ENCODE results near the gene EVI5.
"Not testable (repeated sequence)": the region's sequence is repeated elsewhere in the genome, so short reads cannot be mapped to it uniquely, and the experiment has no call there.

EVI5 gene

GRCh38 chr1:92690212-92690906 lies 94.5 kb downstream of the EVI5 start:
- DNase-seq (ENCODE audit: low spot score) = no peak

- DNase-seq (ENCODE audit: low spot score) = no peak
Observed at GRCh38 chr1:92679980-92680379, 104.9 kb downstream of the EVI5 start.

DNA sequence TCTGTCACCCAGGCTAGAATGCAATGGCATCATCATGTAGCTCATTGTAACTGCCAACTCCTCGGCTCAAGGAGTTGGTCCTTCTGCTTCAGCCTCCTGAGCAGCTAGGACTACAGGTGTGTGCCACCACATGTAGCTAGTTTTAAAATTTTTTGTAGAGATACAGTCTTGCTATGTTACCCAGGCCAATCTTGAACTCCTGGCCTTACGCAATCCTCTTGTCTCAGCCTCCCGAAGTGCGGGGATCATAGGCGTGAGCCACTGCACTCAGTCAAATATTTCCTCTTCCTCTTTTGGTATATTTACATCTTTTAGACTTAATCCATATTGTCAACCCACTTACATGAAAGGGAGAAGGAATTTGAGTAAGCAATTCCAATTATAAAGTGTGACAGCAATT lies 121.1 kb downstream of the EVI5 start:
- no peak for DNase-seq (ENCODE audit: low spot score)

- DNase-seq (ENCODE audit: low spot score) = no peak
Observed at GRCh38 chr1:92662048-92662447, 122.9 kb downstream of the EVI5 start.

DNA sequence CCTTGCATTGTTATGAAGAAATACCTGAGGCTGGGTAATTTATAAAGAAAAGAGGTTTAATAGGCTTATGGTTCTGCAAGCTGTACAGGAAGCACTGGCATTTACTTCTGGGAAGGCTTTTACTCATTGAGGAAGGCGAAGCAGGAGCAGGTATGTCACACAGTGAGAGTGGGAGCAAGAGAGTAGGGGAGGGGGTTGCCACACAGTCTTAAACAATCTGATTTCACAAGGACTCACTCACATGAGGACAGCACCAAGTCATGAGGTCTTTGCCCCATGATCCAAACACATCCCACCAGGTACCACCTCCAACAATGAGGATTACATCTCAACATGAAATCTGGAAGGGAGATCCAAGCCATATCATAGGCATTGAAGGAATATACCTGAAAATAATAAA lies 127.2 kb downstream of the EVI5 start:
- no peak for DNase-seq (ENCODE audit: low spot score)

GRCh38 chr1:92655197-92655801 lies 129.6 kb downstream of the EVI5 start:
- DNase-seq (ENCODE audit: low spot score) = no peak

DNA sequence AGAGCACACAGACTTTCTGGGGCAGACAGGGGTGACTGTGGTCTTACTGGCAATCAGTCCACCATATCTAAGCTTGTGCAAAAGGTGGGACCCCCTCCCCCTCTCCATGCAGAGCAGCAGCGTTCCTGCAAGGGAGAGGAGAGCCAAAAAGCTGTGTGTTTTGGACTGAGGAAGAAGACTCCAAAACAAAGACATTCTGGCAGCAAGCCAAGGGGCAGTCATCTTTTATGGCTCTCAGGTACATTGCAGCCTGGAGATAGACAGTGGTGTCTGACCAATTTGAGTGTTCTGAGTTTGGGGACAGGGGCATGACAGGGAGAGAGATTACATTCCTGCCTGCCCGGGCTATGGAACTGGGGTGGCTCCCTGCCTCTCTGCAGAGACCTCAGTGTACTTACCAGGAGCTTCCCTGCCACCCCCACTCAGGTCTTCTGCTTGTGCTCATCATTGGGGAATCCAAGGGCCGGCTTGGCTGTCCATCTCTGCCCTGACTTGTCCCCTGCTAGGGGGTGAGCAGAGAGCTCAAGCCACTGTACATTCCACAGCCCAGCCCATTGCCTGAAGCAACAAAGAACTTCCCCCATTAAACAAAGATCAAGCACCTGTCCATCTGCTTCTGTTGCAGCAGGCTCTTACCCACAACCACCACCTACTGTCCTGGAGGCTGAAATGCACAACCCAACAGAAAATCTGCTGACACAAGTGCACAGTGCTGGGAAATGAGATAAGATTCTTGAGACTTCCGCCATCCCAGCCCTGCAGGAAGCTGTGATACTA lies 131.1 kb downstream of the EVI5 start:
- DNase-seq (ENCODE audit: low spot score) = no peak

DNA sequence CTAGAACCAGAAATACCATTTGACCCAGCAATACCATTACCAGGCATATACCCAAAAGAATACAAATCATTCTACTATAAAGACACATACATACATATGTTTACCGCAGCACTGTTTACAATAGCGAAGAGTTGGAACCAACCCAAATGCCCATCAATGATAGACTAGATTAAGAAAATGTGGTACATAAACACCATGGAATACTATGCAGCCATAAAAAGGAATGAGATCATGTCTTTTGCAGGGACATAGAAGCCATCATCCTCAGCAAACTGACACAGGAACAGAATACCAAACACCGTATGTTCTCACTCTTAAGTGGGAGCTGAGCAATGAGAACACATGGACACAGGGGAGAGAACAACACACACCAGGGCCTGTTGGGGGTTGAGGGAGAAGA lies 144.2 kb downstream of the EVI5 start:
- DNase-seq (ENCODE audit: low spot score) = not testable (repeated sequence)

DNA sequence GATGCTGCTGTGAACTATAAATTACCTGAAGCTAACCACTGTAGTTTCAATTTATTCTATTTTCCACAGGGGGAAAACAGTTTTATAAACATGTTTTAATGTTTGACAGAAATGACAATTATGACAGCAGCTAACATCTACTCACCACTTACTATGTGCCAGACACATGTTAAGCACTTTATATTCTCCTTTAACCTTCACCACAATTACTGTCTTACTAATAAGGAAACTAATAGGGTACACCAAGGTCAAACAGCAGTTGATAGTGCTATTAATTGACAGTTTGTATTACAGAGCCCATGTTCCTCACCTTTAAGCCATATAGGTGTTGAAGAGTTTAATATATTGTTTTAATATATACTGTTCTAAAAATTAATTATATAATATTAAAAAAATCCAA lies 146.4 kb downstream of the EVI5 start:
- DNase-seq (ENCODE audit: low spot score) = no peak

- DNase-seq (ENCODE audit: low spot score) = not testable (repeated sequence)
Observed at GRCh38 chr1:92635203-92635602, 149.7 kb downstream of the EVI5 start.

DNA sequence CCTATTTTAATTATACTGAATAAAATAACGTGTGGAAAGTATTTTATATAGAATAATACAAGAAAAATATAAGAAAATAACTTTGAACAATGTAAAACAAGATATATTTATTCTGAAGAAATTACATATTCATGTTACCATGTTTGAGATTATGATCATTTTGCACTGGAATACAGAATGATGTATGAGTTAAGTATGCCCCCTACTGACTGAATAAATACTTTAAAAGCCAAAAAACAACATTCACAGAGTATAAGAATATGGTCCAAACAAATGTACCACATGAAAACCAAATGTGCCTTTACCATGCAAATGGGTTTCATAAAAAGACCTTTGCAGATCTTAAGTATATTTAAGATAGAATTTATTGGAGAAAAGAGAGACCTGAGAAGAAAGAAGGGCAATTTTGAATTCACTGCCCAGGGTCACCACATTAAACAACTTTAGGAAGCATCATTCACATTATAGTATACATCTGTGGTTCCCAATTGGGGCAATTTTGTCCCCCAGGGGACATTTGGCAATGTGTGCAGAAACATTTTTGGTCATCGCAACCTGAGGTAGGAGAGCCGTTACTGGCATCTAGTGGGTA lies 161.6 kb downstream of the EVI5 start:
- peak; percentile 38 for DNase-seq (ENCODE audit: low spot score)

DNA sequence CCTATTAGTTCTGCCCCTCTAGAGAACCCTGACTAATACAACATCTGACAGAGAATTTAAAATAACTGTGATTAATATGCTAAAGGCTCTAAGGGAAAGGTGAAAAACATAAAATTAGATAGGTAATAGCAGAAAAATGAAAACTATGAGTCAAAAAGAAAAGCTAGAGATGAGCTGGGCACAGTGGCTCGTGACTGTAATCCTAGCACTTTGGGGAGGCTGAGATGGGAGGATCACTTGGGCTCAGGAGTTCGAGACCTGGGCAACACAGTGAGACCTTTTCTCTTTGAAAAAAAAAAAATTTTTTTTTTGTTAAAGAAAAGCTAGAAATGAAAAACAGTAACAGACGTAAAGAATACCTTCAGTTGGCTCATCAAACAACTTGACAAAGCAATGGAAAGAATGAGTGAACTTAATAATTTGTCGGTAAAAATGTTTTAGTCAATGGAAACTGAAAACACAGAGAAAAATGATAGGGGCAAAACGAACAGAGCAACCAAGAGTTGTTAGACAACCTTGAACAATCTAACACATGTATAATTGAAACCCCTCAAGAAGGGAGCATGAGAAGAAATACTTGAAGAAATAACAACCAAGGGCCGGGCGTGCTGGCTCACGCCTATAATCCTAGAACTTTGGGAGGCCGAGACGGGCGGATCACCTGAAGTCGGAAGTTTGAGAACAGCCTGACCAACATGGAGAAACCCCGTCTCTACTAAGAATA lies 165.3 kb downstream of the EVI5 start:
- no peak for DNase-seq (ENCODE audit: low spot score)

DNA sequence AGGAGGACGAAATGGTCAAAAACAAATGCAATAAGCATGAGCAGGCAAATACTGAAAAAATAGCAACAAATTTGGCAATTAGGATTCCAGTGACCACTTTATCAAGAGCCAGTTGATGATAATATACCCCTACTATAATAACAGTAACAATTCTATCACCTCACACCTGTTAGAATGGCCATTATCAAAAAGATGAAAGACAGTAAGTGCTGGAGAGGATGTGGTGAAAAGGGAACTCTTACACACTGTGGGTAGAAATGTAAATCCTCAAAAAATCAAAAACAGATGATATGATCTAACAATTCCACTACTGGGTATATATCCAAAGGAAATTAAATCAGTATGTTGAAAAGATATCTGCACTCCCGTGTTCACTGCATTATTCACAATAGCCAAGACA lies 183.9 kb downstream of the EVI5 start:
- DNase-seq (ENCODE audit: low spot score) = no peak

DNA sequence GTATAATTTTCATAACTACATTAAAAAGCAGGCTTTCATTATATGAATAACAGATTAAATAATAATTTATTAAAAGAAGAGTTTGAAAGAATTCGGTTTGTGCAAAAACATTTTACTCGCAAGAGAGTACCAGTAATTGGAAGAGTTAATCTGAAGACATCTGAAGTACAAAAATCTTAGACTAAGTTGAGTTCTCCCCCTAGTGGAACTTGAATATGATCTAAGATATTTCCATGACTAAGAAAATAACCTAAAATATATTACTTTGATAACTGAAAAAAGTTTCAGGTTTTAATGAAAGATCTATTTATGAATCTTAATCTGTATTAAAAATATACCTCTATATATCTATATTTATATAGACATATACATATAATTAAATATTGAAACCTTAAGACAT lies 185.7 kb downstream of the EVI5 start:
- peak; percentile 59 for DNase-seq (ENCODE audit: low spot score)

GRCh38 chr1:92589361-92589760 lies 195.5 kb downstream of the EVI5 start:
- DNase-seq (ENCODE audit: low spot score) = not testable (repeated sequence)

DNA sequence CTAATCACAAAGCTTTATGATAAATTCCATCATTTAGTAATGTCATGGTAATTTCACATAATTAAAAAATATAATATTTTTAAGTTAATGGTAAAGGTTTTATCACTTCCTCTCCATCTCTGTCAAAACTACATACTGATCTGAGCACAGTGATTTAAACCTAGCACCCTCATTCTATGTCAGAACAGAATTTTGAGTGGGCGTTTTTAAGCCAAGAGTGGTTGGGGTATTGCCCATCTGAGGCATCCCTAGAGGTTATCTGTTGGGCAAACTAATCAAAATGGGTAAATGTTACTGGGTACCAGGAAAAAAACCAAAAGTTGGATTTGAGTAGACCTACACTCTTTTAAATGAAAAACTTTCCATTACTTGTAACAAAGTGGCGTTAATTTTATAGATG lies 197.5 kb downstream of the EVI5 start:
- no peak for DNase-seq (ENCODE audit: low spot score)

DNA sequence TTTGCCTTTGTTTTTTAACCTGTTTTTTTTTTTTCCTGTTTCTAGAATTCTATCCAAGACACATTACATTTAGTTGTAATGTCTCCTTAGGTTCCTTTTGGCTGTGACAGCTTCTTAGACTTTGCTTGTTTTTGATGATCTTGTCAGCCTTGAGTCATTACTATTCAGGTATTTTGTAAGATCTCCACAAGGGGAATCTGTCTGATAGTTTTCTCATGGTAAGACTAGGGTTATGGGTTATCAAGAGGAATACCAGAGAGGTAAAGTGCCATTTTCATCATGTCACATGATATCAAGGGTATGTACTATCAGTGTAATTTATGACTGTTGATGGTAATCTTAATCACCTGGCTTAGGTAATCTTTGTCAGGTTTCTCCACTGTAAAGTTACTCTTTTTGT lies 199.1 kb downstream of the EVI5 start:
- peak; percentile 8 for DNase-seq (ENCODE audit: low spot score)

DNA sequence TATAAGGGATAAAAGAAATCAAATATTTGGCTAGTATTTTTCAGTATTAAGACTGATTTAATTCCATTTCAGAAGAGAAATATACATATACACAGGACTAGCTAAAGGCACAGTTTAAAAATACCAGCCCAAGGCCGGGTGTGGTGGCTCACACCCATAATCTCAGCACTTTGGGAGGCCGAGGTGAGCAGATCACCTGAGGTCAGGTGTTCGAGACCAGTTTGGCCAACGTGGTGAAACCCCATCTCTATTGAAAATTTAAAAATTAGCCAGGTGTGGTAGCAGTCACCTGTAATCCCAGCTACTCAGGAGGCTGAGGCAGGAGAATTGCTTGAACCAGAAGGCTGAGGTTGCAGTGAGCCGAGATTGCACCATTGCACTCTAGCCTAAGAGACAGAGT lies 200.1 kb downstream of the EVI5 start:
- not testable (repeated sequence) for DNase-seq (ENCODE audit: low spot score)

DNA sequence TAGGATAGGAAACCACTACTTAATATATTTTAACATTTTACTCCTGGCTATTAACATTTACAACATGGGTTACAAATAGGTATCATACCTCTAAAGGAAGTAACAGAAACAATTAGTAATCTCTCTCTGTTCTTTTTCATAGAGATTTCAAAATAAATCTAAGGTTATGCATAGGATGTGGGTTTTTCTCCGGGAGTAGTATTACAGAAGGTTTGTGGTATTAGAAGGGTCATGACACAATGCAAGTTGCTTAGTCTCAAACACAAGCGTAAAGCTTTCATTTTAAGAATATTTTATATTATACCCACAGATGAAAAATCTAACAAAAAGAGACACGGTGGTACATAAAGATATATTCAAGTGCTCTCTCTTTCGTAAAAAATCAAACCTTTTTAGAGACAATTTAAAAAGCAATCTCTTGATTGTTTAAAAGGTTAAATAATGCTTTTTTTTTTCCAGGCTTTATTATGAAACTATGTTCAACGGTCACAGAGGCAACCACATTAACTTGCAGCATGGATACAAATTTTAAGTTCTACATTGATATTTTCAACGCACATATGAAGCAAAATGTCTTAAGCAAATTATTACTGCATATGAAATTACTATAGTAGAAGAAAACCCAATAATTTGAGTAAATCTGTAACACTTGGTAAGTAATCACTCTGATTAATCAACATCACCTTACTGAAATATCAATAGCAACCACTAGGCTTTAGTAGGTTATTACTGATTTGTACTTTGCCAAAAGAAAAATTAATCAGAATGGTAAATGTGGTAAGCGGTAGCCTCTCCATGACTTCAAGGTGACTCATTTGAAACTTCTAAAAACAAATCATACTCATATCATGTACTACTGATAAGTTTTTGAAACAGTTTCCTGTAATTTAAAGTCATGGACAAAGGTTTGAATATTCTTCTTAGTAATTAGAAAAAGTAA lies 200.8 kb downstream of the EVI5 start:
- DNase-seq (ENCODE audit: low spot score) = peak; percentile 73

- DNase-seq (ENCODE audit: low spot score) = peak; percentile 35
Observed at GRCh38 chr1:92577261-92577895, 207.5 kb downstream of the EVI5 start.

DNA sequence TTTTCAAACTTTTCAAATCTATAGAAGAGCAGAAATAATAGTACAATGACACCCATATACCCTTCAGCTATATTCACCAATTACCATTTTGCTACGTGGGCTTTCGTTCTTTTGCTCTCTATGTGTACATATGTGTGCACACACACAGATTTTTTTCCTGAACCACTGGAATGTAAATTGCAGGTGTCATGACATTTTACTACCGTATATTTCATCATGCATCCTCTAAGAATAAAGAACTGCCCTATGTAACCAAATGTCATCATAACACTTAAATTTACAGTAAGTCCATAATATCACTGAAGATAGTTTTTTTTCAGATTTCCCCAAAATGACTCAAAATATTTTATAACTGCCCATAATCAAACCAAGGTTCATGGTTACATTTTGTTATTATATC lies 209.8 kb downstream of the EVI5 start:
- DNase-seq (ENCODE audit: low spot score) = no peak

Data from CD4-positive, alpha-beta T cell treated with Interleukin-2 at 100 ng/mL for 4 hours (primary cell).